Ramos (cell line): ENCODE data around the gene LAMB4.

Experiments
- in situ Hi-C: fragments of 300-500 bp; cut with MboI; formaldehyde crosslinking; loops from one replicate; pipeline ENCODE4 v1.14.3; 2022; ENCODE audit warnings: low sequenced_read_pairs; ENCODE audit not compliant: unreplicated experiment

The LAMB4 gene

GRCh38 chr7:107973861-107974260 lies 156.3 kb downstream of the LAMB4 start:
- in situ Hi-C loops = no loop called here
